GM21737 (cell line): ENCODE data around the gene PRKN.

Experiments
- ATAC-seq: cut with Tn5 transposase; IDR thresholded peaks from one replicate; pipeline ENCODE4 v1.9.1; 2021; ENCODE audit warnings: mild to moderate bottlenecking, moderate library complexity; ENCODE audit not compliant: unreplicated experiment

Gene PRKN

DNA sequence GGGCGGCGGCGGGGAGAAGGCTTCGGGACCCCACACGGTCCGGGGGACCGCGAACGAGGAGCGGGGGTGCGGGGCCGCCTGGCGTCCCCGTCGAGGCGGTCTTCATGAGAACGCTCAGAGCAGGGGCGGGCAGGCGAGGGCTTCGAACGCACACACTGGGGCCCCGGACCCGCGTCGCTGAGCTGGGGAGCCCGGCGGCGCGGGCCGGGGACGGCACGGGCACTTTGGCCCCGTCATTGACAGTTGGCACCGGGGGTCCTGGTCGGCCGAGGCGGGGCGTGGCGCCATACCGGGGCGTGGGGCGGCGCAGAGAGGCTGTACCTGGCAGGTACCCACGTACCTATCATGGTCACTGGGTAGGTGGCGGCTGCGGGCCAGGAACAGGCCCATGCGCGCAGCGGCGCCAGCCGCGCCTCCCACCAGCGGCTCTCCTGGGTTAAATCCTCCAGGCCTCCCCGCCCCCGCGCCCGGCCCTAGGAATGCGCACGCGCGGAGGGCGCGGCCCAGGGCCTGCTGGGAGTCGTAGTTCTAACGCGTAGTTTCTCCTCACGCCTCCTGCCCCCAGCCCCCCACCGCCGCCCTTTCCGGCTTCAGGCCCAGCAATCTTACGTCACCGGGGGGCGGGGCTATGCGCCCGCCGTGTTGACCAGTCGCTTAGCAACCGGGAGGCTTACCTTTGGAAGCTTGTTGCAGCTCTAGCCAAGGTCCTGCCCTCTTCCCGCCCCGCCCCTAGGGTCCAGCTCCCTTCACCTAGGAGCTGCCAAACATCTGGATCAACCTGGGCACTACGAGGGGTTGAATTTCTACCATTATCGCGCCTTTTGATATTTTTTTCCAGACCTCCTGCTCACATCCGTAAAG lies at the start of gene PRKN, which contains the start of gene PACRG:
Gene PRKN, minus strand, starts transcription at position 445 of the 861 bp plus-strand sequence.
Gene PACRG, plus strand, starts transcription at position 653 of the 861 bp plus-strand sequence.
- ATAC-seq = peak; percentile 99

DNA sequence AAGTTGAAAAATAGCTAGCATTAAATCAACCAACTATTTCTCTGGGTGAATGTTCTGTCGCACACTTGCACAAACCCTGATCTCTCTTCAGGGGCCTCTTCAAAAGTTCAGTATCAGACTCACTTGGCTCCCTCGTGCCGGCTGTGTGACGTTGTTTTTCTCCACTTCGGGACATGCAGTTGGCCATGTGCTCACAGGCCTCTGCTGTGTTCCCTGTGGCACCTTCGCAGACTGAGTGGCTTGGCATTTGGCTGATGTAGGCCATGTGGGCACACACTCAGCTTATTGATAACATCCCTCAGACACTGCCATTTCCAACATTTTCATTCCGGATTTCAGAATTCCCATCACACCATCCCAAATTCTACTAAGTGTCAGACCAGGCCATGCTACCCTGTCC lies 49.5 kb upstream of the PRKN start:
- ATAC-seq = no peak

DNA sequence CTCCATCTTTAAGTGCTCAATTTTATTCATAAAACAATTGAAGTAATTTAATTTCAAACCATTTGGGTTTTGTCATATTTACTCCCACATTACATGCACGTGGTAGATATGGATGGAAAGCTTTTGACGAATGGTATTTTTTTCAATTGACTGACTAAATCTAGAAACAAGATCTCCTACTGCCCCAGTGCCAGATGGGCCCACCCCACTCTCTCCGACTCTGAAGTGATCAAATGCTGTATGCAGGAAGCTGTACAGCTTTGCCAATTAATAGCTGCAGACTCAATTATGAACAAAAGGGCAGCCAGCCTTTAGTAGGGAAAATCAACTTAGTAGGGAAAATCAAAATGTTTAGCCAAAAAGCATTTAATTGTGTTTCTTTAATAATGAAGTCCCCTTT lies 46.4 kb upstream of the PRKN start:
- no peak for ATAC-seq

DNA sequence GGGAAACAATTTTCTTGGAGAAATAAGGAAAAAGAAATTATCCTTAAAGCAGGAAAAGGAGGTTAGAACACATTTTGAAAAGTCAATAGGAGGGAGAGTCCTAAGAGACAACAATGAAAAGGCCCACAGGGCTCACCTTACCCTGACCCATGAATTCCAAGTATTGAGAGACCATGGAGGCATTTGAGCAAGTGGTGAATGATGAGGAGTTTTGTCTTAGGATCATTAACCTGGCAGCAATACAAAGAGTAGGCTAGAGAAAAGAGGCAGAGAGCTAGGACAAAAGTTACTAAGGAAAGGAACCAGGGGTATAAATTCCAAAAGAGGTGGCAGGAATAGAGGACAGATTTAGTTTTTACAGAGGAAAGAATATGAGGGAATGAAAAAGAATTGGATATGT lies 44.9 kb upstream of the PRKN start:
- ATAC-seq = no peak

DNA sequence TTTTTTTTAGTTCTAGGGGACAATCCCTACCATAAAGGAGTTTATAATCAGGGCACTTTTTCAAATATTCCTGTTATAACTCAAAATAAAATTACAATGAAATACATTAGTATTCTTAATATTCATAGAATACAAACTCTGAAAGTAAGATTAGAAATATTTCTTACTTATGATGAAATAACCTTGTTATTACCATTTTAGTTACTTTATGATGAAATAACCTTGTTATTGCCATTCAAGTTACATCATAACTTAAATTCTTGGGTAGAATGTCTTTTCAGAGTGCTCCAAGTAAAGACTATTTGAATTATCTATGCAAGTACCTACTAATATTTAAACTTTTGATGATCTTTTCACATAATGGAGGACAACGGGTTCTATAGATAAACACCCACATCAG lies 43.4 kb upstream of the PRKN start:
- no peak for ATAC-seq

DNA sequence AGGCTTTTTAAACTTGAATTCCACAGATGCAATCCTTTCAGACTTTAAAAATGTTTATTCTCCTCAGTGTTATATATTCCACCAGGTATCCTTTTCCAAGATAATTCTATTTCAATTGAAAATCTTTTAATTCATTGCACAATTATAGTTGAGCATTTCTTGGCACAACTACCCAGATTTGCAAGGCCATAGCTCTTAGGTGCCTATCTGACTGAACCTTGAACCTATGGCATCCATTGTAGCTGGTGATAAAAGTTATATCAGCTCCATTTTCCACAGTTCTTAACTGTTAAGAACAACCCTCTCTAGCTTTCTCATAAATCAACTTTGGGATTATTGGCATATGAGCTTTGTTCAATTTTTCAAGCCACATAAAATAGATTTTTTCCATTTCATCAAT lies 42.6 kb upstream of the PRKN start:
- no peak for ATAC-seq

DNA sequence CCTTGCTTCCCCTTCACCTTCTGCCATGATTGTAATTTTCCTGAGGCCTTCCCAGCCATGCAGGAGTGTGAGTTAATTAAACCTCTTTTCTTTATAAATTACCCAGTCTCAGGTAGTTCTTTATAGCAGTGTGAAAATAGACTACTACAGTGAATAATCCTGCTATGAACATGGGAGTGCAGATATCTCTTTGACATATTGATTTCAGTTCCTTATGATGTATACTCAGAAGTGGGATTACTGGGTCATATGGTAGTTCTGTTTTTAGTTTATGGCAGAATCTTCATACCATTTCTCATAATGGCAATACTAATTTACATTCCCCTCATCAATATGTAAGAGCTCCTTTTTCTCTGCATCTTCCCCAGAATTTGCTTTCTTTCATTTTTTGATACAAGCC lies 26.2 kb upstream of the PRKN start:
- ATAC-seq = no peak

DNA sequence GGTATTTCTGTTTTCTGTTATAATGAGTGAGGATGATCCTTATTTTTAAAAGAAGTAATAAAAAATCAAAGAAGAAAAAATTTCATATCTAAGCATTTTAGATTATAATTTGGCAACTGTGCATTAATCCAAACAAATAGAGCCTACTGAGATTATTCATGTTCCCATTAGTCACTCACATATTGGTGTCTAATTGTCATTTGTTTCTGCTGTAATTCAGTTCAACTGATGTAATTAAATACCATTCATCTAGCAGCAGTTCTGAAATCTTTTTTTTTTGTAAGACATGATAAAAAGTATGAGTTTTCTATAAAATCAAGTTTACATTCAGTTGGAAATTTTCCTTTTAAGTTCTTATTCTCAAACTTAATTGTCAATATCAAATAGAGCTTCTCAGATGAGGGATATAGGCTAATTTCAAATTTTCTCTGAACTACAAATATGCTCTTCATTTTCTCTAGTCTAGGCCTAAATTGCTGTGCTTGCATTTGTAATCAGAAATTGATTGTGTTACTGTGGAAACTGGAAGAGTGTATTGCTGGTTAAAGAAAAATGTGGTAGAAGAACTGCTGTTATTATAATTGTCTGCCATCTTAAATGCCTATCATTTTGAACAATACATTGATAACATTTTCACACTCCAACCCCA lies 23.8 kb upstream of the PRKN start:
- no peak for ATAC-seq

DNA sequence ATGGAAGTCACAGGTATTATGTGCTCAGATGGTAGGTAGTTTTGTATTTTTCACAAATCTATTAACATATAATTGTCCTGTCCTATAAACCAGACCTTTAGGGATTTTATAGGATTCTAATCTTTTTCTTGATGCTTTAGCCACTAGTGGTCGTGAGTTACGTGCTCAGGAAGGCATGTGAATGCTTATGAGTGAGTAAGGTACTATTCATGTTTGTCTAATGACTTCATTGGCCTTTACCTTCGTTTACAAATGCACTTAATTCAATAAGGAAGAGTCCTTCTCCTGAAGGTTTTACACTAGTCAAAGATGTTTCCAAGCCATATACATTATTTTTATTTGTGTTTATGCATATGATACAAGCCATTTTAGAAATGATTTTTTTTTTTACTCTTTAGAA lies 23.2 kb upstream of the PRKN start:
- ATAC-seq = no peak

DNA sequence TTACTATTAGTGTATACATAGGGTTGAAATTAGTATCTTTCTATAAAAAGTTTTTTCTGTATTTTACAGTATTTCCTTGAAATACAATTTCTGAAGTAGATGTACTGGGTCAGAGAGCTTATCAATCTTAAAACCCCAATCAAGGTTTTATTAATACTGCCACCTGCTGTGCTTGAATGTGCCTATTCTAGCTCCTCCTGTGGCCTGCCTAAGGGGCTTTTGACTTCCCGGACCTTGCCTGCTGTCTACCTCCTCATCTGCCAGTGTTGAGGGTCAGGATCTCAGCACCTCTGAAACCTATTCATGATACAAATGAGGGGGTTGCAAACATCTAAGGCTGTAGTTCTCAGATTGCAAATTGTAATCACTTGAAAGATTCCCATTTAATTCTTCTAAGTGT lies 9.4 kb upstream of the PRKN start:
- ATAC-seq = no peak

DNA sequence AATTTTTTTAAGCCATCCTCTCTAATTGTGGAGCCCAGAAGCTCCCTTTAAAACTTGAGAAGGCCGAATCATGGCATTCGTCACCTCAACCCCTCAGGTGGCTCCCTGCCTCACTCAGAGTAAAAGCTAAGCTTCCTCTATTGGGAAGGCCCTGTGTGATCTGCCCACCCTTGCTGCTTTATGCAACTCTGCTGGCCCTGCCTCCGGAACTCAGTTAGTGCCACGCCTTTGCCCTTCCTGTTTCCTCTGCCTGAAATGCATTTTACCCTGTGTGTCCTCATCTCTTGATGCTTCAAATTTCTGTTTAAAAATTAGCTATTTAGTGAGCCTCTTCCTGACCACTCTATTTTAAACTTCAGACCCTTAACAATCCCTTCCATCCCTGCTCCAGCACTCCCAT lies 5.9 kb upstream of the PRKN start:
- ATAC-seq = no peak

DNA sequence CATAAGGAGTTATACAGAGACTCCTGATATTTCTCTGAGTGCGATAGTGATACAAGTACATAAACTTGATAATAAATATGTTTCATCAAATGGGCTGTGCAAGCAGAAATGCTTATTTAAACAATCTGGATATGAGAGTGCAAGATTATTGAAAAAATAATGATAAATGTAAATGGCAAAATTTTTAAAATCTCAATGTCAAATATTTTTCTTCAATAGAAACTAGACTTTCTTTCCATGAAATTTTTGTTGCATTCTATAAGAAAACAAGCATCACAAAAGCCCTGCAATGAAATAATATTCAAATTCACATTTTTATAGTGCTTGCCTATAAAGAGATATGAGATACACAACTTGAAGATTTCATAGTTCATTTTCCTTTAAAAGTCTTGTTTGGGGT lies 2.9 kb upstream of the PRKN start:
- no peak for ATAC-seq

DNA sequence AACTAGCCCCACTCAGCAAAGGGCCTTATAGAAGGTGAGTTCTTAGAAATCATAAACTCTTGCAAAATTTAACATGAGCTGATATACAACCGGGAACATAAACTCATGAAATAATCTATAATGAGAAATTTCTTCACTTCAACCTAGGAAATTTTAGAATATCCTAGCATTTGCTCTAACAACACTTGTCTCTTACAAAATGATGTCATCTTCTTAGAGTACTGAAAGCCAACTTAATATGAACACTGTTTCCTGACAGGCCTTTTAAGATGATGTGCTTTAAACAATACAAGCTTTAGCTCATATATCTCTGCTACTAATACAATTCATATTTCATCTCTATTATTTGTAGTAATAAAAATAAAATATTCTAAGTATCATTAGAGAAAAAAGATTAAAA lies 1.1 kb upstream of the PRKN start:
- no peak for ATAC-seq

DNA sequence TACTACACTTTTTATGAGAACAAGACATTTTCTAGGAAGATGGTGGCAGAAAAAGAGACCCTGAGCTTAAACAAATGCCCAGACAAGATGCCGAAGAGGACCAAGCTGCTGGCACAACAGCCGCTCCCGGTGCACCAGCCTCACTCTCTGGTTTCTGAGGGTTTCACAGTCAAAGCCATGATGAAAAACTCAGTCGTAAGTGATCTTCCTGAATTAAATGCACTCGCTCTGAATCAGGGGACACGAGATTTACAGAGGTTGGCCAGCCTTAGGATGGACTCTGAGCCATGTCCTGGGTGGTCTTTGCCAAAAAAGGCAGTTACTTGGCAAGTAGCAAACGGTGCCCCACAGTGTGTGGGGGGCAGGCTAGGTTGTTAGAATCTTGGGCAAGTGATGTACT lies 631 bp upstream of the PRKN start:
- no peak for ATAC-seq

DNA sequence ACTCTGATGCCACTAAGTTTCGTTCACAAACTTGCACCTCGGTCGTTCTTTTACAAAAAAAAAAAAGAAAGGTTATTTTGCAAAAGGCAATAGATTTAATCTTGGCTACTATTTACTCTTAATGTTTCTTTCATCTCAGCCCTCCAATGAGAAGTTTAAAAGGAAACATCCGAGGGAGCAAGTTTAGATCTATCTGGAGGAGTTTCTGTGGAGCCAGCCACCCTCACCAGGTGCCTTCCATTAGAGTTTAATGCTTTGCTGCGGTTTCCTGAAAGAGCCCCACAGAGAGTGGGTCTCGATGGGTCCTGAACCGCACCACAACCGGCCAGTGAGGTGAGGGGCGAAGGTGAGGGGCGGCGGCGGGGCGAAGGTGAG lies 632 bp downstream of the PRKN start:
- ATAC-seq = no peak

DNA sequence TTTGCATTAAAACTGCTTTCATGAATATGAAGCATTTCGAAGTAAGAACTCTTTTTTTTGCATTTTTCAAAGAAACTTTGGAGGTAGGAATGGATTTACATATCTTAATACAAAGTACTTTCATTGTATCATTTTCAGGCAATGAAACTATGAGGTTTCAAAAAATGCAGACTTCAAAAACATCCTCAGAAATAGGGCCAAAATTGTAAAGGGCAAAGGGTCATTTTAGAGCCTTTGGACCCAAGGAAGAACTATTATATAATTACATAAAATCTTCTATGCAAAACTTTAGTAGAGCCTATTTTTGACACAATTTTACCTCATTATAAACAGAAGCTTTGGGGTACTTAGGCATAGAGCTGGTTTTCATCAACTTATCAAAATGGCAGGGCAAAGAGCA lies 4.9 kb downstream of the PRKN start:
- no peak for ATAC-seq

DNA sequence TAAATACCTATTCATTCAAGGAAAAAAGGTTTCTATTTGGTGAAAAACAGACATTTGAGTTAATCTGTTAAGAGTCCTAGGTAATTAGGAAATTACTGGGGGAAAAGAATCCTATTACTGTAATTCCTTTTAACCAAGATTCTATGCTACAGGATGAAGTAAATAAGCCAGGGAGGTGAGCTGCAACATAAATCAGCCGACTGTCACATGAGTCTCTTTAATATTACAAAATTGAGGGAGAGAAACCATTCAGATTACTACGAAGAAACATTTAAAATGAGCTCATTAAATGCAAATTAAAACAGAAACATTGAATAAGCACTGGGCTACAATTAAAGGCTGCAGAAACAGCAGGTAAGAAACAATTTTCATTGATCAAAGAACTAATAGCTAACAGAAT lies 5.3 kb downstream of the PRKN start:
- no peak for ATAC-seq

DNA sequence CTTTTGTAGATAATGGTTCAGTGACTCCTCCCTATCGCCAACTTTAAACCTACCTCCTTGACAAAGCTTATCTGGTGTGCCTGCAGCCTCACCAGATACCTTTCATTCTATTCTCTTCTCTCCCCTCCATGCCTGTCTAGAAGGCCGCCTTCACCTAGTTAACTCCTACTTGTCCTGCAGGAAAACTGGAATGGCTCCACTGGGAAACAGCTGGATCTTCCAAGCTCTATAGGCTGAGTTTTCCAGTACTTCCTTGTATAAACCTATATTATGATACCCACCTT lies 6.2 kb downstream of the PRKN start:
- no peak for ATAC-seq

DNA sequence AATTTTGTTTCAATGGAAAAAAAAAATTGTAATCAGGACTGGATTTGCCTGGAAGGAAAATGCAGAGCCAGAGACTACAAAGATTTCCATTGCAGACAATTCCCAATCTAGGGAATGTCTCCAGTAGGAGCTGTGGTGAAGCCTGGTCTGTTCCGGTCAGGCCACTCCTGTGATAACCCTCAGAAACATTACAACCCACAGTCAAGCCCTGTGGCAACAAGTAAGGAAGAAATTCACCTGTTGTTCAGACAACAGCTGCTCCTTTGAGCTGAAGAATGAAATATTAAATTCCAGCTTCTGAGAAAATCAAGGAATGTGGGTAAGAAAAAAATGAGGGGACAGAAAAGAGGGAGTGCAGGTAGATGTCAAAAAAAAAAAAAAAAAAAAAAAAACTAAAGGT lies 8.0 kb downstream of the PRKN start:
- no peak for ATAC-seq

DNA sequence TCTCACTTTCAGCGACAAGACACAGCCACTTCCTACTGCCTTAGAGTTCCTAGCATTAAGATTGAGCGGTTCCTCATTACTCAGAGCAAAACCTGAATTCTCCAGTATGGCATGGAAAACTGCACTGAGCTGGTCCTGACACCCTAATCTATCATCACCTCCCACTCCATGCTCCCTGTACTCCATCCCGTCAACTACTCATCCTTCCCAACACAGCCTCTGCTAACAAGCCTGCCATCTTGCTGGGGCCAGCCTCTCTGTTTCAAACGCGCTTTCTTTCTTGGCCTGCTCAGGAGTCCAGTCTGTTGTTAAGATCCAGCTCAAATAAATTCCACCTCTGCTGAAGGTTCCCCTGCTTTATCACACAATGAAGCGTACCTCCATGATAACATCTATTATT lies 12.0 kb downstream of the PRKN start:
- no peak for ATAC-seq

DNA sequence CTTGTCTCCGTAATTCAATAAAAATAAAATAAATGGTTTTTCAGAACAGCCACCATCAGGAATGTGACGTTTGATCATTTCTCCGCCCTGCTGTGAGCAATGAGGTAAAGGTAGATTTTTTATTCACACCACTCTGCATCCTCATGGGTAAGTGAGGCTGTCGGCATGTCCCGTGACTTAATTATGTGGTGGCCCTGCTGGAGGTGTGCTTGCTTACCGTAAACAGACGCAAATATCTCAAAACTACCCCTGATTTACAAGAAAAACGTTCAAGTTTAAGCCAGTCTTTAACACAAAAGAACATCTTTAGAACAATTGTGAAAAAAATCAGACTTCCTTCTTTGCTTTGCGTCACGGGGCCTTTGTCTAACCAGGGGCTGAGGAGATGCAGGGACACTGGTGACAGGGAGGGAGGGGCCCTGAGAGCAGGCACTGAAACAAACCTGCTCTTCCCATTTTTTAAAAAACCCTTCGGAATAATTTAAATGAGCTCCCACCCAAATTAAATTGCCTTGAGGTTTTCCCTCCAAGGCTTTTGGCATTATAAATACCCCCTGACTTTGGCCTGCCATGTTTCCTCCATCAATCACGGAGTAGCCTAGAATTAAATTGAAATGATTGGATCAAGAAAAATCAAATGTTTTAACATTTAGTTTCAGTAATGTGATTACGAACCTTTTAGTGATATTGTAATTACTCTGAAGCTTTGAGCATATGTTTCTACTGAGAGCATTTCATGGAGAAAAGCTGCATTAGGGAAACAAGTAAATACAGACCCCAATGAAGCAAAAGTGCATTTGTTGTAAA lies 13.4 kb downstream of the PRKN start:
- ATAC-seq = no peak

DNA sequence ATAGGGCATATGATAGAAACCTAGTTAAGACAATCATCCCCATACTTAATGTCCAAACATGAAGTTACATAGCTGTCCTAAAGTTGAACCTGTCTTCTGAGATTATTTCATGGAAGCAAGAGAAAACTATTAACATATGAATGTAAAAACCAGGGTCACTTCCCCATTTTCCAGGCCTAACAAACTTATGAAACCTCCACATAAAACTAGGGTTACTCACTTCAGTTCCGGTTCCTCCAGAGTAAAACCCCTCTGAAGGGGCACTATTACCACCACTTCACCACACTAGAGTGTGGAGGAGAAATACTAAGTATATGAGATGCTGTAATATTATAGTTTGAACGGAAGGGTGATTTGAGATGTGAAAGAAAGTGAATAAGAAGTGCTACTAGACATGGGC lies 14.9 kb downstream of the PRKN start:
- ATAC-seq = no peak
